CD4-positive, alpha-beta T cell (primary cell): ENCODE measurements around the gene SPTLC1. TPM values are rescaled to one million over a fixed set of nuclear protein-coding genes. Genes with fewer than 3 reads are reported as not detected.
A peak's percentile ranks its signal among the peaks of the same experiment; 100 is the strongest.

Experiments used
- ATAC-seq: fragments of 200-7000 bp; cut with Tn5 transposase; one replicate; pipeline ENCODE4 v1.10.0; 2022; ENCODE audit warnings: mild to moderate bottlenecking; ENCODE audit not compliant: poor library complexity
- CTCF ChIA-PET: fragments of 350-600 bp; sonication (Branson Sonifier 250); formaldehyde crosslinking; loops from one replicate; lab custom pipeline; 2021; ENCODE audit warnings: antibody characterized with exemption, inconsistent platforms; lab: Charles Lee
- POLR2A ChIA-PET: fragments of 350-600 bp; sonication (Branson Sonifier 250); formaldehyde crosslinking; loops from one replicate; lab custom pipeline; 2021; ENCODE audit warnings: antibody characterized with exemption, inconsistent platforms; lab: Charles Lee
- DNase-seq, 14 experiments: peaks; one replicate each; pipeline ENCODE4 v3.0.0-alpha.2; 2013 to 2020; ENCODE audit warnings: mixed read lengths in 2 of 14
- H3K27ac ChIP-seq, 2 donors: one replicate each; pipeline versions ENCODE4 v1.5.1 to v1.7.0; 2013; ENCODE audit warnings: low read length in 2 of 2, low read depth in 1 of 2, mild to moderate bottlenecking in 1 of 2
- H3K27me3 ChIP-seq, 2 experiments: 1 replicate in 1 of 2; 2 replicates in 1 of 2; pipeline versions ENCODE4 v1.6.1 to v1.7.0; 2013; ENCODE audit warnings: low read length in 2 of 2, control low read depth in 1 of 2, mild to moderate bottlenecking in 1 of 2, moderate library complexity in 1 of 2; ENCODE audit not compliant: insufficient read depth in 2 of 2, control insufficient read depth in 1 of 2
- H3K36me3 ChIP-seq: one replicate; pipeline ENCODE4 v1.6.1; 2013; ENCODE audit warnings: low read length, control low read depth; ENCODE audit not compliant: insufficient read depth
- H3K4me1 ChIP-seq: one replicate; pipeline ENCODE4 v1.6.1; 2013; ENCODE audit warnings: low read length, control low read depth; ENCODE audit not compliant: insufficient read depth
- H3K4me3 ChIP-seq: one replicate; pipeline ENCODE4 v1.5.1; 2013; ENCODE audit warnings: mild to moderate bottlenecking, low read length, moderate library complexity
- H3K9me3 ChIP-seq, 2 experiments: 1 replicate in 1 of 2; 2 replicates in 1 of 2; pipeline versions ENCODE4 v1.6.1 to v1.7.0; 2013; ENCODE audit warnings: low read length in 2 of 2, mild to moderate bottlenecking in 2 of 2, control low read depth in 1 of 2, moderate library complexity in 1 of 2; ENCODE audit not compliant: control insufficient read depth in 1 of 2, insufficient read depth in 1 of 2
- H3K27ac Mint-ChIP-seq: one replicate; pipeline ENCODE4 v1.8.0; 2020; ENCODE audit warnings: mixed read lengths
- H3K27me3 Mint-ChIP-seq: one replicate; pipeline ENCODE4 v1.8.0; 2021; ENCODE audit warnings: mixed read lengths
- H3K36me3 Mint-ChIP-seq: one replicate; pipeline ENCODE4 v1.8.0; 2021; ENCODE audit warnings: low read depth, mixed read lengths
- H3K4me1 Mint-ChIP-seq: one replicate; pipeline ENCODE4 v1.8.0; 2021; ENCODE audit warnings: low read depth, mixed read lengths
- H3K4me3 Mint-ChIP-seq: one replicate; pipeline ENCODE4 v1.8.0; 2020; ENCODE audit warnings: mild to moderate bottlenecking, mixed read lengths
- H3K9me3 Mint-ChIP-seq: one replicate; pipeline ENCODE4 v1.8.0; 2020; ENCODE audit warnings: mixed read lengths
- CTCF ChIP-seq: fragments of 200-600 bp; IDR thresholded peaks from one replicate; pipeline ENCODE4 v1.8.0; 2022; ENCODE audit warnings: antibody characterized with exemption, mild to moderate bottlenecking
- intact Hi-C, 2 experiments: fragments of 100-400 bp; cut with DNase I in 1 of 2; cut with micrococcal nuclease in 1 of 2; formaldehyde crosslinking; loops; one replicate each; pipeline versions ENCODE4 v1.15.1 to v1.9.0; 2023 to 2025; cut with DNase I, micrococcal nuclease
- total RNA-seq, 174 experiments: library from RNA in 2 of 174; stranded (reverse) in 2 of 174; gene quantifications; one replicate each; pipeline ENCODE4 v1.2.3 and lab custom pipeline; 2021 to 2026

Gene SPTLC1
- total RNA-seq, 2 experiments from 2014 or later, result 40.9 to 43.0 TPM

DNA sequence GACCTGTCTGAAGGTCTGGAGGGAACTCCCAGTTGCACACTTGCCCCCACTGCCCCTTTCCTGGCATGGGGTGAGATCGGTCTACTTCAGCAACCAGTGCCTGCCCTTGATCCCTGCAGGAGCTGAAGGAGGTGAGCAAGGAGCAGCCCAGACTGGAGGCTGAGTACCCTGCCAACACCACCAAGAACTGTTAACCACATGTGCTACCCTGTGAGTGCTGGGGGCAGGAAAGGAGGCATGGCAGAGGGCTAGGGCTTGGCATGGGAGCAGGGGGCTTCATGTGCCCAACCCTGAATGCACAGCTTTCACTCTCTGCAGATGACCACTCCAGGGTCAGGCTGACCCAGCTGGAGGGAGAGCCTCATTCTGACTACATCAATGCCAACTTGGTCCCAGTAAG, 17.3 kb upstream of the SPTLC1 start:
- Mint-ChIP-seq H3K27me3 (peaks cover 33% of the 10 kb centered on the region), H3K36me3 (no peaks in the 10 kb centered on the region), H3K4me3 (no peak overlapping the region), H3K9me3 (no peaks in the 10 kb centered on the region), H3K4me1 (peaks cover 7% of the 10 kb centered on the region), H3K27ac (no peak overlapping the region)
- peaks cover 0 to 3% of the 10 kb centered on the region in 2 experiments for H3K27me3 ChIP-seq
- POLR2A ChIA-PET, result no interaction called here
- ATAC-seq (no peak), DNase-seq (peak in 1 of 14 experiments; percentile 22)
- no peak overlapping the region for H3K4me3 ChIP-seq
- CTCF ChIA-PET, result no interaction called here
- intact Hi-C loops, result no loop called here
- TF ChIP-seq CTCF, result no peak
- no peaks in the 10 kb centered on the region for H3K36me3 ChIP-seq
- no peaks in the 10 kb centered on the region for H3K9me3 ChIP-seq
- peaks cover 9% of the 10 kb centered on the region for H3K4me1 ChIP-seq
- no peak overlapping the region for H3K27ac ChIP-seq

- ATAC-seq (no peak), DNase-seq (no peak)
- ChIA-PET CTCF (no interaction called here), POLR2A (no interaction called here)
- no peak for TF ChIP-seq CTCF
- no peaks in the 10 kb centered on the region for H3K36me3 ChIP-seq
- H3K27ac ChIP-seq, result no peak overlapping the region
- H3K4me1 Mint-ChIP-seq, result no peaks in the 10 kb centered on the region
- no peaks in the 10 kb centered on the region for H3K9me3 Mint-ChIP-seq
- intact Hi-C loops, result no loop called here
- H3K27ac Mint-ChIP-seq, result no peak overlapping the region
- no peaks in the 10 kb centered on the region for H3K36me3 Mint-ChIP-seq
- H3K9me3 ChIP-seq, result no peaks in the 10 kb centered on the region
- peaks cover 10% of the 10 kb centered on the region for H3K27me3 Mint-ChIP-seq
- no peak overlapping the region for H3K4me3 ChIP-seq
- no peaks in the 10 kb centered on the region for H3K27me3 ChIP-seq
- H3K4me3 Mint-ChIP-seq, result no peak overlapping the region
- H3K4me1 ChIP-seq, result no peaks in the 10 kb centered on the region
Observed at GRCh38 chr9:92122800-92123199, 7.6 kb upstream of the SPTLC1 start.

GRCh38 chr9:92122061-92122460, 6.8 kb upstream of the SPTLC1 start:
- Histone ChIP-seq H3K27me3 (no peaks in the 10 kb centered on the region), H3K27ac (no peak overlapping the region), H3K9me3 (no peaks in the 10 kb centered on the region), H3K4me3 (no peak overlapping the region), H3K4me1 (no peaks in the 10 kb centered on the region), H3K36me3 (no peaks in the 10 kb centered on the region)
- no peak overlapping the region for H3K4me3 Mint-ChIP-seq
- H3K4me1 Mint-ChIP-seq, result no peaks in the 10 kb centered on the region
- H3K27ac Mint-ChIP-seq, result no peak overlapping the region
- ChIA-PET CTCF (no interaction called here), POLR2A (no interaction called here)
- no peak for TF ChIP-seq CTCF
- H3K27me3 Mint-ChIP-seq, result peaks cover 10% of the 10 kb centered on the region
- H3K36me3 Mint-ChIP-seq, result no peaks in the 10 kb centered on the region
- no peak for DNase-seq
- ATAC-seq, result no peak
- intact Hi-C loops, result no loop called here
- no peaks in the 10 kb centered on the region for H3K9me3 Mint-ChIP-seq
